ENCODE measurements around the gene KCNK18.
"Not testable (repeated sequence)": the region's sequence is repeated elsewhere in the genome, so short reads cannot be mapped to it uniquely, and the experiment has no call there.

Gene KCNK18

GRCh38 chr10:117170244-117170643 is 27.0 kb upstream of the KCNK18 start:
- DNase-seq (ENCODE audit: low read depth in 4 of 4, low spot score in 1 of 4) = no peak

- peak; percentile 61 to 82 (median 78) for DNase-seq (ENCODE audit: low read depth in 4 of 4, low spot score in 1 of 4)
Measured at GRCh38 chr10:117174439-117175214, 22.7 kb upstream of the KCNK18 start.

GRCh38 chr10:117175215-117175900 is 21.9 kb upstream of the KCNK18 start:
- DNase-seq (ENCODE audit: low read depth in 4 of 4, low spot score in 1 of 4) = no peak

GRCh38 chr10:117175901-117176534 is 21.3 kb upstream of the KCNK18 start:
- peak; percentile 49 to 70 (median 60) for DNase-seq (ENCODE audit: low read depth in 4 of 4, low spot score in 1 of 4)

- no peak for DNase-seq (ENCODE audit: low read depth in 4 of 4, low spot score in 1 of 4)
Measured at GRCh38 chr10:117178190-117178589, 19.1 kb upstream of the KCNK18 start.

- no peak for DNase-seq (ENCODE audit: low read depth in 4 of 4, low spot score in 1 of 4)
Measured at GRCh38 chr10:117184296-117184695, 13.0 kb upstream of the KCNK18 start.

- no peak for DNase-seq (ENCODE audit: low read depth in 4 of 4, low spot score in 1 of 4)
Measured at GRCh38 chr10:117184821-117185220, 12.5 kb upstream of the KCNK18 start.

- DNase-seq (ENCODE audit: low read depth in 4 of 4, low spot score in 1 of 4) = not testable (repeated sequence)
Measured at GRCh38 chr10:117185817-117186216, 11.5 kb upstream of the KCNK18 start.

- no peak for DNase-seq (ENCODE audit: low read depth in 4 of 4, low spot score in 1 of 4)
Measured at GRCh38 chr10:117186832-117187615, 10.3 kb upstream of the KCNK18 start.

GRCh38 chr10:117188371-117188770 is 8.9 kb upstream of the KCNK18 start:
- no peak for DNase-seq (ENCODE audit: low read depth in 4 of 4, low spot score in 1 of 4)

- DNase-seq (ENCODE audit: low read depth in 4 of 4, low spot score in 1 of 4) = no peak
Measured at GRCh38 chr10:117189557-117189956, 7.7 kb upstream of the KCNK18 start.

- DNase-seq (ENCODE audit: low read depth in 4 of 4, low spot score in 1 of 4) = no peak
Measured at GRCh38 chr10:117198088-117198487, 799 bp downstream of the KCNK18 start.

- no peak for DNase-seq (ENCODE audit: low read depth in 4 of 4, low spot score in 1 of 4)
Measured at GRCh38 chr10:117201826-117202225, 4.5 kb downstream of the KCNK18 start.

GRCh38 chr10:117204316-117204715 is 7.0 kb downstream of the KCNK18 start:
- no peak for DNase-seq (ENCODE audit: low read depth in 4 of 4, low spot score in 1 of 4)

GRCh38 chr10:117212176-117212575 is 14.9 kb downstream of the KCNK18 start:
- no peak for DNase-seq (ENCODE audit: low read depth in 4 of 4, low spot score in 1 of 4)

GRCh38 chr10:117214401-117214800 is 17.1 kb downstream of the KCNK18 start:
- no peak for DNase-seq (ENCODE audit: low read depth in 4 of 4, low spot score in 1 of 4)

GRCh38 chr10:117215079-117215478 is 17.8 kb downstream of the KCNK18 start:
- no peak for DNase-seq (ENCODE audit: low read depth in 4 of 4, low spot score in 1 of 4)

GRCh38 chr10:117216028-117216427 is 18.7 kb downstream of the KCNK18 start:
- no peak for DNase-seq (ENCODE audit: low read depth in 4 of 4, low spot score in 1 of 4)

GRCh38 chr10:117216611-117217195 is 19.4 kb downstream of the KCNK18 start:
- peak; percentile 35 to 62 (median 50) for DNase-seq (ENCODE audit: low read depth in 4 of 4, low spot score in 1 of 4)

GRCh38 chr10:117217196-117217761 is 20.0 kb downstream of the KCNK18 start:
- no peak for DNase-seq (ENCODE audit: low read depth in 4 of 4, low spot score in 1 of 4)

GRCh38 chr10:117218654-117219053 is 21.4 kb downstream of the KCNK18 start:
- no peak for DNase-seq (ENCODE audit: low read depth in 4 of 4, low spot score in 1 of 4)
